ENCODE data around the gene MISP.

Gene MISP

DNA sequence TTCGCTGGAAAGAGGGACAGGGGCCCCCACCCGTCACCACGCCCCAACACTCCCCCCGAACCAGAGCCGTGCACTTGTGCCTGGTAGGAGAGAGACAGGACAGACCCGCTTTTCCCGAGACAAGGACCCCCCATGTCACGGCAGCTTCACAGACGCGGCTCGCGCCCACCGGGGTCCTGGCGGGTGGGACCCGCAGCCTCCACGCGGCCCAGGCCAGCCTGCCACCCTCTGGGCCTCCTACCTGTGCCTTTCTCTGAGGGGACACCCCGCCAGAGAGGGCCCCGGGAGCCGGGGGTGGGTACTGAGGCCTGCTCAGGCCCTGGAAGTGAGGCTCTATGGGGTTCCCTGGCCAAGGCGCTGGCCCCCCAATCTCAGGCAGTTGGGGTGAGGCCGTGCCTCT, 4.0 kb upstream of the MISP start:
- no peak for DNase-seq

DNA sequence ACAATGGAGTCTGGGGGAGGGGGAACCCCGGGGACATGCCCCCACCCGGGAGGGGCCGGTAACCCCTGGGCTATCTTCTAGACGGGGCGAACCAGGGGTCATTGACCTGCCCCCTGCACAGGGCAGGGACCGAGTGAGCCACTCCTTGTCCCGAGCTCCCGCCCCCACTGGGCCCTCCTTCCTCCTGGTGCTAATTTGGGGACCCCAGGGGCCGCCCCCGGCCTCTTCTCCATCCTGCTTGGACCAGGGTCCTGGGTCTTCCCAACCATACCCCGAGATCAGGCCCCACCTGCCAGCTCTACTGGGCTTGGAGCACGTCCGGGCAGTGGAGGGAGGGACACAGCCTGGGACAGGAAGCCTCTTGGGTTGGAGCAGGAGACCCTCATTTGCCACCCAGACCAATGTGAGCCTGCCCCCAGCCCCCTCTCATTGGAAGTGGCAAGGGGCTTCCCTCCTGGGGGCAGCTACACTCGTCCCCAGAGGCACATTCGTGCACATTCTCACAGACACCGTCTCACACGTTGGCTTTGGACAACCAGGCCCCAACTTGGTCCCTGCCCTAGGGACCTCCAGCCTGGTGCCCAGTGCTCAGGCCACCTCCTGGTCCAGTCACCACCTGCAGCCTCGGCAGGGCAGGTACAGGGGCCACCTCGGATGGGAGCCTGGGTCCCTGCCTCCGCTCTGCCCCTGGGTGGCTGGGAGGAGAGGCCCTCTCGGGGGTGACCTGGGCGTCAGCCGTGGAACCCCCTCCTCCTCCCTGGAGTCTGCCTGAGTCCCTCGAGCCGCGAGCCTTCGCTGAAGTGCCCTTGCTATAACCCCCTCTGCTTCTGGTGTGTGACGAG, 3.3 kb upstream of the MISP start:
- no peak for DNase-seq

DNA sequence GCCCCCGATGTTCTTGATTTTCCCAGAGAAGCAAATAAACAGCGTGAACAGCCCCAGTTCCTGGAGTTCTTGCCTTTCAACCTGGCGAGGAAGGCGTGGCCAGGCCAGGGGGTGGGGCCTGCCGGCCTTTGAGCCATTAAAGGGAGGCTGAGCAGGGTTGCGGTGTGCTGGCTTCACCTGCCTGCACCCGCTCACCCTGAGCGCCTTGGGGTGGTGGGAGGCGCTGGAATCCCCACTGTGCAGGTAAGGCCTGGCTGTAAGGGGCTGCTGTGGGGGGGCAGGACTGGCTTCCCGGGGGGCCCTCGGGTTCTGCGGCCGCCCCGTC, 2.7 kb upstream of the MISP start:
- DNase-seq = no peak

DNA sequence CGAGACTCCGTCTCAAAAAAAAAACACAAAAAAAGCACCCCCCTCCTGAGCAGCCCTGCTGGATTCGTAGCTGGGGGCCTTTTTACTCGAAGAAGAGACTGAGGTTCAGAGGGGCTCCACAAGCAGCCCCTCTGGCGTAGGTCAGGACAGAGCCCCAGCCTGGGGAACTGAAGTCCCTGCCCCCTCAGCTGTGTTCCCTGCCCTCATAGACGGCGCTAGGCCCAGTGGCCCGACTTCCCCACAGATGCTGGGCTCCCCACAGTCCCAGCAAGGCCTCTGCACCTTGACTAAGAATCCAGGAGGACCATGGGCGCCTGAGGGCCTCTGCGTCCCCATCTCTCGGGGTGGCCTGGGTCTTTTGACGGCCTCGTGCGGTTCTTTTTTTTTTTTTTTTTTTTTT, 1.1 kb upstream of the MISP start:
- no peak for DNase-seq

DNA sequence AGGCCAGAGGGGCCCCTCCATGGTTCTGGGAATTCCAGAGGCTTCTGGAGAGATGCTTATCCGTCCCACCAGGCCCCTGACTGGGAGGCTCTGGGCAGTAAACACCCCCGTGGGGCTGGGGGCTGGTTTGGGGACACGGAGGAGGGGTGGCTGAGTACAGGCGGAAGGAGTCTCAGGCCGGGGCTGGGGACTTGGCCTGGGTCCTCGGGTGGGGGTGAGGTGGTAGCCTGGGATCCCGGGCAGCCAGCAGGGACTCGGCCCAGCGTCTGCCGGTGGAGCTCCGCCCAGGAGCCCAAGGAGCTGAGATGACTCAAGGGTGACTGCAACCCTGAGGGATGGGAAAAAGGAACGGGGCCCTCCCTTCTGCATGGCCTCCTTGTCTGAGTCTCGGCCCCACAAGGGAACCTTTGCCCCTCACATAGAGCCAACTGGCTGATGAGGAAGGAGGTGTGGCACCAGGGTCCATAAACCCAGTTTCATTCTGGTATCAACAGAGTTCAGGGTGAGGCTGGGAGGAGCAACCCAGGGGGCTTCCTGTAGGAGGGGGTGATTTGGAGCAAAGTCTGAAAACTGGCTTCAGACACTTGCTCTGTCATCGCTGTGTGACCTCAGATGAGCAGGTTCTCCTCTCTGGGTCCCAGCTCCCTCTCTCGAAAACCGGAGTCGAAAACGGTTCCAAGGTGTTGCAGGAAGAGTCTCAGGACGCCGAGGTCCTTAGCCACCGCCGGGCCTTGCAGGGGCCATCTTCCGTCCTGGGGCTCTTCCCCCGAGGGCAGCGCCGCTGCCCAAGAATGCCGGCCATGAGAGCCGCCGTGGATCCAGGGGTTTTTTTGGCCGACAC, 809 bp downstream of the MISP start:
- DNase-seq = no peak

DNA sequence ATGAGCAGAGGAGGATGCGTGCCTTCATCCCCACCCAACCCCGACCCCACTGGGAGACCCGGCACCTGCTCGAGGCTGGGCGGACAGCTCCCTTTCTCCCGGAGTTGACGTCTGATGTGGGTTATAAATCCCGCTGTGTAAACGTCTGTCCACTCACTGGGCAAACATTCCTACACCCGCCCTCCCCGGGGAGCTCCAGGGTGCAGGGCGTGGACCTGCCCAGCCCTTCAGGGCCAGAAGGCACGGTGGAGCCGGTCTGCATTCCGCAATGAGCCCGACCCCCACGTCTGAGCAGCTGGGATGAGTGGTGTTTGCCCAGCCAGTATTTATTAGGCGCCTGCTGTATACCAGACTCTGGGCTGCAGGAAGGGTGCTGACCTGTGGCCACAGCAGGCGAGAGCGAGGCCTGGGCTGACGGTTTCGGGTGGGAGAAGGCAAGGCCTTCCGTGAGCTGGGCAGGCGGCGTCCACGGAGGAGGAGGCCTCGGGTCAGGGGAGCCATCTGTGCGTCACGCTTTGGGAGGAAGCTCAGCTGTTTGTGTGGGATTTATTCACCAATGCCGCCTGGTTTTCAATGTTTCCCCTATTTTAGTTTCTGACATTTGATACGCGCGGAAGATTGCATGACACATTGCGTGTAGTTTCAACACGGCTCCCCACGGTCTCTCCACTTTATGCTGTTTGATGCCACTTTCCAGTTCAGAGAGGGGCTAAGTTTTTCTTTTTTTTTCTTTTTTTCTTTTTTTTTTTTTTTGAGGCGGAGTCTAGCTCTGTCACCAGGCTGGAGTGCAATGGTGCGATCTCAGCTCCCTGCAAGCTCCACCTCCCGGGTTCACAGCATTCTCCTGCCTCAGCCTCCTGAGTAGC, 2.0 kb downstream of the MISP start:
- no peak for DNase-seq

DNA sequence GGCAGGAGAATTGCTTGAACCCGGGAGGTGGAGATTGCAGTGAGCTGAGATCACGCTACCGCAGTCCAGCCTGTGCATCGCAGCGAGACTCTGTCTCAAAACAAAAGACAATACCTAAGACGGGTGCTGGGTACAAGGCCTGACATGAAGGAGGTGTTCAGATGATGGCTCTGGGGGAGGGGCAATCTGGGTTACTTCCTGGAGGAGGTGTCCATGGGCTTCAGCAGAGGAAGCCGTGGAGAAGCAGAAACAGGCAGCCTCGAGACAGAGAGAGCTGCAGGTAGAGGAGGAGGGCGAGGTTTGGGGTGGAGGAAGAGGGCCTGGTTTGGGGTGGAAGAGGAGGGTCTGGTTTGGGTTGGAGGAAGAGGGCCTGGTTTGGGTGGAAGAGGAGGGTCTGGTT, 3.6 kb downstream of the MISP start:
- no peak for DNase-seq

DNA sequence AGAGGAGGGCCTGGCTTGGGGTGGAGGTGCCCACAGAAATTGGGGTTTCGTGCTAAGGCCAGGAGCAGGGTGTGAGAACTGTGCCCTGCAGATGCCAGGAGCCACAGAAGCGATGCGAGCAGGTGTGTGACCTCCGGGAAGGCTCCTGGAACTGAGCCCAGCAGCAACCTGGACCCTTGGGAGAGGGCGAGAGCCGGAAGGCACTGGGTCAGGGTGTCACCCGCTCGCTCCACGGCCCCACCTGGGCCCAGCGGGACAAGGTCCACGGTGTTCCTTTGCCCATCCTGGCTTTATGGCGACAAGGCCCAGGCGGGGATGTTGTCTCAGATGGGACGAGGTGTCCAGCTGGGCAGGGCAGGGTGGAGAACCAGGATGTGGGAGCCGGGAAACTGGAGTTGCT, 4.2 kb downstream of the MISP start:
- DNase-seq = no peak

DNA sequence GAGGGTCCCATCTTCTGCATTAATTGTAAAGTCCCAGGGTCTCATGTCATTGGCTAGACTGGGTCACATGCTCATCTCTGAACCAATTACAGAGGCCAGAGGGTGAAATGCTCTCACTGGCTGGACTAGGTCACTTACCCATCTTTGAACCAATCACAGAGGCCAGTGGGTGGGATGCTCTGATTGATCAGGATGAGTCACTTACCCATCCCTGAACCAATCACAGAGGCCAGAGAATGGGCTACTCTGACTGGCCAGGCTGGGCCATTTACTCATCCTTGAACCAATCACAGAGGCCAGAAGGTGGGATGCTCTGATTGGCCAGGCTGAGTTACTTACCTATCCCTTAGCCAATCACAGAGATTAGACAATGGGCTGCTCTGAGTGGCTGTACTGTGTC, 5.3 kb downstream of the MISP start:
- DNase-seq = peak in 1 of 5 experiments; percentile 42

DNA sequence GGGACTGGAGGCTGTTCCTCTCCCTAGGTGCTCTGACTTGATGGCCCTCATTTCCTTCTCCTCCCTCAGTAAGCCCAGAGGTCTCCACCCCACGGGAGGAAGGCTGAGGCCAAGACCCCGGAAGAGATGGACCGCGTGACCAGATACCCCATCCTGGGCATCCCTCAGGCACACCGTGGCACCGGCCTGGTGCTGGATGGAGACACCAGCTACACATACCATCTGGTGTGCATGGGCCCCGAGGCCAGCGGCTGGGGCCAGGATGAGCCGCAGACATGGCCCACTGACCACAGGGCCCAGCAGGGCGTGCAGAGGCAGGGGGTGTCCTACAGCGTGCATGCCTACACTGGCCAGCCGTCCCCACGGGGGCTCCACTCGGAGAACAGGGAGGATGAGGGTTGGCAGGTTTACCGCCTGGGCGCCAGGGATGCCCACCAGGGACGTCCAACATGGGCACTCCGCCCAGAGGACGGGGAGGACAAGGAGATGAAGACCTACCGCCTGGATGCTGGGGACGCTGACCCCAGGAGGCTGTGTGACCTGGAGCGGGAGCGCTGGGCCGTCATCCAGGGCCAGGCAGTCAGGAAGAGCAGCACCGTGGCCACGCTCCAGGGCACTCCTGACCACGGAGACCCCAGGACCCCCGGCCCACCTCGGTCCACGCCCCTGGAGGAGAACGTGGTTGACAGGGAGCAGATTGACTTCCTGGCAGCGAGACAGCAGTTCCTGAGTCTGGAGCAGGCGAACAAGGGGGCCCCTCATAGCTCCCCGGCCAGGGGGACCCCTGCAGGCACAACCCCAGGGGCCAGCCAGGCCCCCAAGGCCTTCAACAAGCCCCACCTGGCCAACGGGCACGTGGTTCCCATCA, 6.1 kb downstream of the MISP start:
- no peak for DNase-seq

DNA sequence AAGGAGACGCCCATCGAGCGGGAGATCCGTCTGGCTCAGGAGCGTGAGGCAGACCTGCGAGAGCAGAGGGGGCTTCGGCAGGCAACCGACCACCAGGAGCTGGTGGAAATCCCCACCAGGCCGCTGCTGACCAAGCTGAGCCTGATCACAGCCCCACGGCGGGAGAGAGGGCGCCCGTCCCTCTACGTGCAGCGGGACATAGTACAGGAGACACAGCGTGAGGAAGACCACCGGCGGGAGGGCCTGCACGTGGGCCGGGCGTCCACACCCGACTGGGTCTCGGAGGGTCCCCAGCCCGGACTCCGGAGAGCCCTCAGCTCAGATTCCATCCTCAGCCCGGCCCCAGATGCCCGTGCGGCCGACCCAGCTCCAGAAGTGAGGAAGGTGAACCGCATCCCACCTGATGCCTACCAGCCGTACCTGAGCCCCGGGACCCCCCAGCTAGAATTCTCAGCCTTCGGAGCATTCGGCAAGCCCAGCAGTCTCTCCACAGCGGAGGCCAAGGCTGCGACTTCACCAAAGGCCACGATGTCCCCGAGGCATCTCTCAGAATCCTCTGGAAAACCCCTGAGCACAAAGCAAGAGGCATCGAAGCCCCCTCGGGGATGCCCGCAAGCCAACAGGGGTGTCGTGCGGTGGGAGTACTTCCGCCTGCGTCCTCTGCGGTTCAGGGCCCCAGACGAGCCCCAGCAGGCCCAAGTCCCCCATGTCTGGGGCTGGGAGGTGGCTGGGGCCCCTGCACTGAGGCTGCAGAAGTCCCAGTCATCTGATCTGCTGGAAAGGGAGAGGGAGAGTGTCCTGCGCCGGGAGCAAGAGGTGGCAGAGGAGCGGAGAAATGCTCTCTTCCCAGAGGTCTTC, 7.1 kb downstream of the MISP start:
- DNase-seq = no peak

DNA sequence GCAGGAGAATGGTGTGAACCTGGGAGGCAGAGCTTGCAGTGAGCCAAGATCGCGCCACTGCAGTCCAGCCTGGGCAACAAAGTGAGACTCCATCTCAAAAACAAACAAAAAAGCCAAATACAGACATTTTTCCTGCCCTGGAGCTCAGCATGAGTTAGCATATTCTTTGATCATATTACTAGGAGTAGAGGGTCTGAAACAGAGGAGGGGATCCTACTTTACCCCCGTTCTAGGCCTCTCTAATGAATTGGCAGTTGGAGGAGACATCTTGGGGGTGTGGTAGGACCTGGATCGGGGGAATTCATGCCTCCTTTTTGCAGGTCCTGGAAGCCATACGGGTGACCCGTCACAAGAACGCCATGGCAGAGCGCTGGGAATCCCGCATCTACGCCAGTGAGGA, 12.3 kb downstream of the MISP start:
- no peak for DNase-seq

DNA sequence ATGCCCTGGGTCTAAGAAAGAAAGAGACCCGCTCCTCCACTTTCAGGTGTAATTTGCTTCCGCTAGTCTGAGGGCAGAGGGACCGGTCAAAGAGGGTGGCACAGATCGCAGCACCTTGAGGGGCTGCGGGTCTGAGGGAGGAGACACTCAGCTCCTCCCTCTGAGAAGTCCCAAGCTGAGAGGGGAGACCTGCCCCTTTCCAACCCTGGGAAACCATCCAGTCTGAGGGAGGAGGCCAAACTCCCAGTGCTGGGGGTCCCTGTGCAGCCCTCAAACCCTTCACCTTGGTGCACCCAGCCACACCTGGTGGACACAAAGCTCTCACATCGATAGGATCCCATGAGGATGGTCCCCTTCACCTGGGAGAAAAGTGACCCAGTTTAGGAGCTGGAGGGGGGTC, 13.0 kb downstream of the MISP start:
- no peak for DNase-seq

DNA sequence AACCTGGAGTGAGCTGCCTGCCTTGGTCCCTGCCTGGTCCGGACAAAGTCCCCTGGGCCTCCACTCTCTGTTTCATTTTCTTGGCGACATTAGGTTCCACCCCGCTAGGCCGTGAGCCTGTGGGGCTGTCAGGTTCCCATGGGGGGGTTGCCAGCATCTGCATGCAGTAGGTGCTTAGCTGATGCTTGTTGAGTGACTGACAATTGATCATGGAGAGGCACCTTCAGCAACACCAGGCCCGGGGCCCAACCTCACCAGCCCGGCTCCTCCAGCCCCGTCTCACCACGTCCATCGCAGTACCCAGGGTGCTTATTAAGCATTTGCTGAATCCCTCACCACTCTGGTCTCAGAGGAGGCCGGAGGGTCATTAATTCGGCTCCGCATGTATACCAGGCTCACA, 13.4 kb downstream of the MISP start:
- DNase-seq = no peak

DNA sequence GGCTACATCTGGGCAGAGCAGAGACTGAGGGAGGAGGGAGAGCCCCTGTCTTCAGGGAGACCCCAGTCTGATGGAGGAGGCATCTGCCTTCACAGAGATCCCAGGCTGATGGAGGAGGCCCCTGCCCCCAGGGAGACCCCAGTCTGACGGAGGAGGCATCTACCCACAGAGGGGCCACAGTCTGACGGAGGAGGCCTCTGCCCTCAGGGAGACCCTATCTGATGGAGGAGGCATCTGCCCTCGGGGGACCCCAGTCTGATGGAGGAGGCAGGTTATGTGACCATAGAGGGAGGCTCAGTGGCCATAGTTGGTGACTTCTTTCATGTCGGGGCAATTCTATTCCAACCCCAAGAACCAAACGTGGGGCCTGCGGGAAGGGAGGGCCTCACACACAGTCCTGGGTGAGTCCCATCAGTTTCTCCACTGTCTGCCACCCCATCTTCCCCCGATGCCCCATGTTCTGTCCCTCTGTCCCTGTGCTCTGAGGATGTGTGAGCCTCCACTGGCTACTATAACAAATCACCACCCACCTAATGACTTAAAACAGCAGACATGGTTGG, 14.3 kb downstream of the MISP start:
- no peak for DNase-seq

DNA sequence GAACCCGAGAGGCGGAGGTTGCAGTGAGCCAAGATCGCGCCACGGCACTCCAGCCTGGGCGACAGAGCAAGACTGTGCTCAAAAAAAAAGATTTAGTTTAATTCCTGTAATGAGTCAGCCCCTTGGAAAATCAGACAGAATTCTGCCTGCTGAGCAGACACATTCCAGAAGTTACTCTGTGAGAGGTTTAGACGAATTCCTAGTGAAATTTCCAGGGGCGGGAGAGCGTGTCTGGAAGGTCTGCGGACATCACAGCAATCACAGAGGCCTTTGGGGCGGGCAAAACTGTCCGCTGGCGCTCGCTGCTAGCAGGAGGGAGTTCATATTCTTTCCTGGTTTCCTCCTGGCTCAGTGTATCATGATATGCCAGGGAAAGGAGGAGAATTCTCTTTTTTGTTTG, 17.5 kb downstream of the MISP start:
- DNase-seq = no peak

DNA sequence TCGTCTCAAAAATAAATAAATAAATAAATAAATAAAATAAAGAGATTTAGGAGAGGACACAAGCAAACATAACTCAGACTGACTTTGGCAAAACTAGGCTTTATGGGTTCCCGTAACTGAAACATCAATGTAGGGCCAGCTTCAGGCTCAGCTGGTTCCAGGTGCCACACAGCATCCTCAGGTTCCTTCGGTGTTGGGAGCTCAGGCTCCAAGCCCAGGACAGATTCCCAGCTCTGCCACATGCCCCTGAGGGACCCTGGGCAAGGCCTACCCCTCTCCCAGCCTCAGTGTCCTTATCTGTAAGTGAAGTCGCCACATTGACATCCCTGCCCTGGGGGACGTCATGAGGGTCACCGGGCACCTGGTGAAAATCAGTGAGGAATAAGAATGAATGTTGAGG, 18.7 kb downstream of the MISP start:
- DNase-seq = no peak

DNA sequence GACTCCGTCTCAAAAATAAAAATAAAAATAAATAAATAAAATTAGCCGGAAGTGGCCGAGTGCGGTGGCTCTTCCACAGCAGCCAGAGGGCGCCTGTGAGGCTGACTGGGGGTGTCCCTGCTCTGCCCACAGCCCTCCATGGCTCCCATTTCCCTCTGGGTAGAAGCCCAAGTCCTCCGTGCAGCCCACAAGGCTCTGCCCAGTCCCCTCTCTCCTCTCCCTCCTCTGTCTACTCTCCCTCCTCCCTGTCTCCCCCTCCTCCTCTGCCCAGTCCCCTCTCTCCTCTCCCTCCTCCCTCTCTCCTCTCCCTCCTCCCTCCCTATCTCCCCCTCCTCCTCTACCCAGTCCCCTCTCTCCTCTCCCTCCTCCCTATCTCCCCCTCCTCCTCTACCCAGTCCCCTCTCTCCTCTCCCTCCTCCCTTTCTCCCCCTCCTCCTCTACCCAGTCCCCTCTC, 20.4 kb downstream of the MISP start:
- DNase-seq = peak in 1 of 5 experiments; percentile 43

DNA sequence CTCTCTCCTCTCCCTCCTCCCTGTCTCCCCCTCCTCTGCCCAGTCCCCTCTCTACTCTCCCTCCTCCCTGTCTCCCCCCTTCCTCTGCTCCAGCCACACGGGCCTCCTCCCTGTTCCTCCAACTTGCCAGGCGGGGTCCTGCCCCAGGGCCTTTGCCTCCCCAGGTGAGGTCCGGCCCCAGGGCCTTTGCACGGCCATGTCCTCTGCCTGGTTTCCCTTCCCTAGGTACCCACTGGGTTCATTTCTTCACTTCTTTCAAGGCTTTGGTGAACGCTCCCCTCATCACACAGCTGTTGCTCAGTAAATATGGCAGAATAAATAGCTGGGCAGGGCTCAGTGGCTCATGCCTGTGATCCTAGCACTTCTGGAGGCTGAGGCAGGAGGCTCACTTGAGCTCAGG, 21.2 kb downstream of the MISP start:
- no peak for DNase-seq

DNA sequence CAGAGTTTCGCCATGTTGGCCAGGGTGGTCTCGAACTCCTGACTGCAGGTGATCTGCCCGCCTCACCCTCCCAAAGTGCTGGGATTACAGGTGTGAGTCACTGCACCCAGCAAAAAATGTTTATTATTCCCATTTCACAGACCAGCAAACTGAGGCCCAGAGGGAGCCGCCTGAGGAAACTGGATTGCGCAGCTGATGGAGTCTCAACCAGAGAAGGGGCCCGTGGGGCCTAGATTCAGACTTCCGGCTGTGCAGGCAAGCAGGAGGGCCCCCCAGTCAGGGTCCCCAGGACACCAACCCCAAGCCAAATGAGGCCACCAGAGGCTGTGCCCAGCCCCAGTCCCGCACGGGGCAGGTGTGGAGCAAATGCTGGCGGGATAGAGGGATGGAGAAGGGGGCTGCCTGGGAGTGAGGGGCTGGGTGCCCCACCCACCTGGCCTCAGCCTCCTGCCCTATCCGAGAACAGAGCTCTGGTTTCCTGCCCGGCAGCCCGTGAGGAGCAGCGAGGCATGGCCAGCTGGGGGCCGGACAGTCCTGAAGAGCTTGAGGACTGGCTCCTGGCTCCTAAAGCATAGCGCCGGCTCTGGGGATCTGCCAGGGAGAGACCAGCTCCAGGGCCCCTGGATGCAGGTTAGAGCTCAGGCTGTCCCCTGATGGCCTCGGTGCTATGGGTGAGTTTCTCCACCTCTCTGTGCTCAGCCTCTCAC, 22.0 kb downstream of the MISP start:
- no peak for DNase-seq
